Pons (tissue), 1 donor: ENCODE results near the gene FGGY.

ENCODE experiments used
- DNase-seq: peaks from one replicate; pipeline ENCODE4 v3.0.0-alpha.2; 2016; ENCODE audit warnings: low spot score

Gene FGGY

GRCh38 chr1:59683197-59683596 is 386.3 kb downstream of the FGGY start:
- DNase-seq, result no peak

- DNase-seq, result no peak
Measured at GRCh38 chr1:59684698-59685097, 387.8 kb downstream of the FGGY start.

GRCh38 chr1:59685101-59685500 is 388.2 kb downstream of the FGGY start:
- DNase-seq, result no peak

DNA sequence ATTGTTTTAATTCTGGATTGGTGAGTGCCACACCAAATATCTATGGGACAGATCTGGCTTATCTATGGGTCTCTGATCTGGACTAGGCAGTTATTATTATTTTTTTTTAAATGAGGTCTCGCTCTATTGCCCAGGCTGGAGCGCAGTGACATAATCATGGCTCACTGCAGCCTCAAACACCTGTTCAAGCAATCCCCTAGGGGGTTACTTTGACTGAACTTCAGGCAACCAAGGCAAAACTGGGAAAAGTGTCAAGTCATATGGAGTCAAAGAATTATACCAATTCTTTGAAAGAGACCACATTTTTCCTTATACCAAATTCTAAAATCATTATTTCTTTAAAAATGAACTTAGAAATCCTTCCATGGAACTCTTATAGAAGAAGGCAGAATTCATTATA is 388.8 kb downstream of the FGGY start:
- DNase-seq, result no peak

- no peak for DNase-seq
Measured at GRCh38 chr1:59686170-59686569, 389.3 kb downstream of the FGGY start.

DNA sequence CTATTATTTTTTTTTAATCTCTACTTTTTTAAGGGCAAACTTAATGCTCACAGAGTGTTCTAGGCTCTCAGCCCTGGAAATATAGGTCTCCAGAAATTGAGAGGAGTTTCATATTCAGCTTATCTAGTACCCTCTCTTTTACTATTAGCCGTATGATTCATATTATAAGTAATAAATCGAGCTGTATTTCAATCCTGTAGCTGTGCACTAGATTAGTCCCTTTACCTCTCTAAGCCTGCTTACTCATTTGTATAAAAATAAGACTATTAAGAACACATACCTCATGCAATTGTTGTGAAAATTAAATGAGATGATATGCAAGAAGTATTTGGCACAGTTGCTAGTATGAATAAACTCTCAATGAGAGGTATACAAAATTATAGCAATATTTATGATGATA is 389.7 kb downstream of the FGGY start:
- no peak for DNase-seq

GRCh38 chr1:59687081-59687480 is 390.2 kb downstream of the FGGY start:
- no peak for DNase-seq

GRCh38 chr1:59688976-59689375 is 392.1 kb downstream of the FGGY start:
- DNase-seq, result no peak

DNA sequence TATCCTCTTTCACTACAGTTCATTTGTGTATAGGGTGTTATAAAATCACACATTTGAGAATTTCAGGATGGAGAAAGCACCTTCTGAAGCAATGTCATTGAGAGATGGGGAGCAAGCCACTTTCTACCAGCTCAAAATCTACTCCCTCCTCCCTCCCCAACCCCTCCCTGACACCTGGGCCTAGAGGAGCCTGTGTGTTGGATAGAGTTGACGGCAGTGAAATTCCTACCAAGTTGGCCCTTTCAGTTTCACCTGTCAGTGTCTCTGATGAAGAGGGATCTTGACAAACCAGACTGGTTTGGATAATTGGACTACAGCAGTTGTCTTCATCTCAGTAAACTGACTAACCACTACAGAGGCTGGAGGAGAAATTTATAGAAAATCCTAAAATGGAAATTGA is 392.8 kb downstream of the FGGY start:
- no peak for DNase-seq

DNA sequence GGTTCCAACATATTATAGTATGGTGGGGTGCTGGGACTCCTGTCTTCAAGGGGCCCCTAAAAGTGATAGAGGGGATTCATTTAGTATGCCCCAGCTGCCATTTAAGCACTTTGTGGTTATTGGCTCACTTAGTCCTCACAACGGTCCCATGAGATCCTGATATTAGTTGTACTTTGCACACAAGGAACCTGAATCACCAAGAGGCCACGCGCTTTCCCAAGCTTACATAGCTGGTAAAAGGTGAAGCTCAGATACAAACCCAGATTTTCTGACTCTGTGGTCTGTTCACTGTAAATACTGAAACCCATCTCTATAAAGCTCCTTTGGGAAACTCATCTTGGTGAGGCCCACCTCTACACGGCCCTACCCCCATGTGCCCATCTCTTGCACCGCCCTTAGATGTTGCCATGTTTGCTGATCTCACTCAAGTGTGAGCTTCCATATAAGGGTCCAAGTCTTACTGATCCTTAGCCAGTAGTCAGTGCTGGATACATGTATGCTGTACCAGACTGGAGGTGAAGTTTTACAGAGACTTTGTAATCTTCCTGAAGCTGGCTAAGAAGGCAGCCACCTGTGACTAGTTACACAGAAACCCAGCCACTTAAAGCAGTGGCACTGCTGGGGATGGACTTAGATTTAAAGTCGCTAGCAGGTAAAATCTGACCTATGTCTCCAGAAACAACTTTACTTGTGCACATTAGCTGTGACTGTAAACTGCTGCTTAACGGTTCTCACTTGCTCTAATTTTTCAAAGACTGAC is 393.5 kb downstream of the FGGY start:
- no peak for DNase-seq

GRCh38 chr1:59691261-59691660 is 394.4 kb downstream of the FGGY start:
- DNase-seq, result no peak

GRCh38 chr1:59692591-59692990 is 395.7 kb downstream of the FGGY start:
- DNase-seq, result no peak

GRCh38 chr1:59693406-59693805 is 396.5 kb downstream of the FGGY start:
- DNase-seq, result no peak

DNA sequence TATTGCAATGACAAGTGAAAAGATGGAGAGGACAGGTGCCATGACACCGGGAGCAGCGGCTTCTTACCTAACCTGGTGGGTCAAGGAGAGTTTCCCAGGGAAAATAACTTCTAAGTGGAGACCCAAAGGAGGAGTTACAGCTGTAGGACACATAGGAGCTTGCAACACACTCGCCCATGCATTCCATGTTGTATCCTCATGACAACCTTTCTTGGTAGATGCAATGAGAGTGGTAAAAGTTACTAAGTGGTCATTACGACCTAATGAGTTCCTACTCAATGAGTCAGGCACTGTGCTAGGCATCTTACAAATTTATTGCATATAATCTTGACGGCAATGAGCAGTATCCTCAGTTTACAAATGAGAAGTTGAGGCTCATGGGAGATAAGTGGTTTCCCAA is 398.4 kb downstream of the FGGY start:
- no peak for DNase-seq

GRCh38 chr1:59696421-59697115 is 399.7 kb downstream of the FGGY start:
- DNase-seq, result peak; percentile 75

- DNase-seq, result no peak
Measured at GRCh38 chr1:59697150-59697800, 400.4 kb downstream of the FGGY start.

DNA sequence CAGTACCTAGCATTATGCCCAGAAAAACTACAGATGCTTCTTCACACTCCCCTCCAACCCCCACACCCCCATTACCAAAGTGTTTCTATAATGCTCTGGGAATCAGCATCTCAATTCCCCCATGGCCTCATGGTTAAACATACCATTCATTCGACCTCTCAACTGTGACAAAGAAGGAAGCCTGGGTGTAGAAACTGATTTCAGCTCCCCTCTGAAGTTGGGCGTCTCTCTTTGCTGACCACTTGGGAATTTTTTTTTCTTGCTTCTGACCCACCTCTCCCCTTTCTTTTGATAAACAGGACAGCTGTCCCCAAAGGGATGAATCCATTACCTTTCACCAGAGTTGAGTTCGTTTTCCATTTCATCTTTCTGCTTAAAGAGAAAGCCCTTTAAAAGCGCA is 401.5 kb downstream of the FGGY start:
- no peak for DNase-seq

GRCh38 chr1:59699227-59699847 is 402.4 kb downstream of the FGGY start:
- DNase-seq, result peak; percentile 59

DNA sequence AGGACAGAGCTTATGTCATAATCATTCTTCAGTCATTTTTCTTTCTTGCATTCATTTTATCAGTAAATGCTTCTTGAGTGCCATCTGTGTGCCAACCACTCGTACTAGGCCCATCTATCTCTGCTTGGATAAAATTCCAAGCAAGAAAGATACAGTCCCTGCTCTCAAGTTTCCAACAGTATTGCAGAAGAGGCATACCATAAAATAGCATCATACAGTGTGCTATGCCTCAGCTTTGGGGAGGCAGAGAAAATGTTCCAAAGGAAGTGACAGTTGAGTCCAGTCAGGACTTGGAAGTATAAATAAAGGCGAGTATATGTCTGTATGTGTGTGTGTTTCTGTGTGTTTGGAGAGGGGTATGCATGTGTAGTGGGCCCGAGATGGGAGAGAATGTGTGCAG is 404.5 kb downstream of the FGGY start:
- DNase-seq, result no peak

- no peak for DNase-seq
Measured at GRCh38 chr1:59703226-59703917, 406.5 kb downstream of the FGGY start.

- no peak for DNase-seq
Measured at GRCh38 chr1:59703918-59704378, 407.1 kb downstream of the FGGY start.

DNA sequence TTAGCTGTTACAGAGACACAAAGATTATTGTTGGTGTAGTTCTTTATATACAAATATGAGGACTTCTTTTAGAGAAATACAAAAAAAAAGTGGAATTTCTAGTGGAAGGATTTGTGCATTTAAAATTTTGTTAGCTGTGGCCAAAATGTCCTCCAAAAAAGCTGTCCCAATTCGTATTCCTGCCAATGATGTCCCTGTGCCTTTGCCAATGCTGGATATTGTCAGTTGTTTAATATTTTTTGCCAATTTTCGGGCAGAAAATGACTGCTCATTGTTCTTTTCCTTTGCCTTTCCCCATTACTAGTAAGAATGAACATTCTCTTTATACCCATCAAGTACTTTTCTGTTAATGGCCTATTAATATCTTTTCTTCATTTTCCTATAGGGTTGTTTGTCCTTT is 407.8 kb downstream of the FGGY start:
- peak; percentile 43 for DNase-seq
